Measurements from ENCODE around the gene ELAVL3. TPM values are rescaled to one million over a fixed set of nuclear protein-coding genes. Genes with fewer than 3 reads are reported as not detected.

ELAVL3 gene
- total and polyA plus RNA-seq, 2 of the 8 experiments (the other 6 are each of a cell fraction or from before 2014, with no cell fraction given) = 0.80 to 1.0 TPM

- TF ChIP-seq BCL11A (IDR thresholded peaks at IDR 0.05; ENCODE audit: low read depth in 2 of 2, low read length in 2 of 2) (no peak), E2F6 (IDR thresholded peaks at IDR 0.05) (peak; percentile 97), TCF12 (IDR thresholded peaks at IDR 0.05; ENCODE audit: low read depth, low read length) (0 out of 2 replicates have a peak, but pooled peaks have one; percentile 9), ZNF274 (IDR thresholded peaks at IDR 0.05; ENCODE audit: borderline replicate concordance, extremely low read depth, low read length) (no peak), JUND (IDR thresholded peaks at IDR 0.05; ENCODE audit: low read length) (0 out of 2 replicates have a peak, but pooled peaks have one; percentile 39), RFX5 (IDR thresholded peaks at IDR 0.05; ENCODE audit: borderline replicate concordance, low read depth, low read length) (no peak), RBBP5 (IDR thresholded peaks at IDR 0.05; ENCODE audit: borderline replicate concordance, low read depth, low read length) (0 out of 2 replicates have a peak, but pooled peaks have one; percentile 64), SIX5 (IDR thresholded peaks at IDR 0.05; ENCODE audit: low read depth, low read length) (no peak), TAF1 (IDR thresholded peaks at IDR 0.05; ENCODE audit: low read depth, low read length) (no peak), USF2 (IDR thresholded peaks at IDR 0.05; ENCODE audit: low read length) (peak; percentile 97), MAFK (IDR thresholded peaks at IDR 0.05; ENCODE audit: low read depth, low read length) (no peak), TAF7 (optimal IDR thresholded peaks at IDR 0.05; ENCODE audit: borderline replicate concordance, low read depth, low read length) (peak; percentile 41), ASH2L (IDR thresholded peaks at IDR 0.05; ENCODE audit: low read length) (peak; percentile 24), SP4 (IDR thresholded peaks at IDR 0.05; ENCODE audit: low read length) (no peak), SP2 (IDR thresholded peaks at IDR 0.05; ENCODE audit: low read length) (no peak), MAX (IDR thresholded peaks at IDR 0.05) (peak; percentile 100), YY1 (IDR thresholded peaks at IDR 0.05; ENCODE audit: low read depth, low read length) (0 out of 2 replicates have a peak, but pooled peaks have one; percentile 47), CHD2 (IDR thresholded peaks at IDR 0.05; ENCODE audit: low read length) (no peak), POLR2A (IDR thresholded peaks at IDR 0.05; ENCODE audit: control extremely low read depth in 1 of 2, low read depth in 2 of 2, low read length in 2 of 2) (0 out of 3 replicates have a peak, but pooled peaks of 1 of the 2 experiments have one; percentile 17), HDAC6 (IDR thresholded peaks at IDR 0.05; ENCODE audit: low read depth, low read length) (no peak)
Measured at GRCh38 chr19:11482384-11483050, 1.7 kb upstream of the ELAVL3 start (continued).
